Progenitor cell of endocrine pancreas (in vitro differentiated cells): Measurements from ENCODE around the gene FAM98A. TPM values are rescaled to one million over a fixed set of nuclear protein-coding genes. Genes with fewer than 3 reads are reported as not detected.

Experiments
- DNase-seq: peaks from one replicate; pipeline ENCODE4 v3.0.0; 2021; ENCODE audit warnings: low spot score; ENCODE audit not compliant: unreplicated experiment
- H3K27ac Mint-ChIP-seq: 2 replicates; pipeline ENCODE4 v1.8.0; 2021; ENCODE audit warnings: mild to moderate bottlenecking, moderate library complexity, mixed read lengths
- H3K27me3 Mint-ChIP-seq: 2 replicates; pipeline ENCODE4 v1.8.0; 2021; ENCODE audit warnings: mixed read lengths
- H3K36me3 Mint-ChIP-seq: 2 replicates; pipeline ENCODE4 v1.8.0; 2022; ENCODE audit warnings: mixed read lengths; ENCODE audit not compliant: insufficient read depth
- H3K4me1 Mint-ChIP-seq: 2 replicates; pipeline ENCODE4 v1.8.0; 2021; ENCODE audit warnings: low read depth, mixed read lengths
- H3K4me3 Mint-ChIP-seq: 2 replicates; pipeline ENCODE4 v1.8.0; 2021; ENCODE audit warnings: low read depth, mild to moderate bottlenecking, moderate library complexity, mixed read lengths
- H3K9me3 Mint-ChIP-seq: 2 replicates; pipeline ENCODE4 v1.8.0; 2021; ENCODE audit warnings: low read depth, mixed read lengths
- total RNA-seq: library from RNA; stranded (reverse); gene quantifications from 2 replicates; pipeline ENCODE4 v1.2.1, GENCODE V29; 2021
- TF ChIP-seq, protein P1 (sequence below): fragments of 200-600 bp; sonication (generic); IDR thresholded peaks from one replicate; pipeline ENCODE4 v1.5.0; 2021; ENCODE audit warnings: antibody characterized with exemption, mild to moderate bottlenecking; ENCODE audit not compliant: unreplicated experiment

FAM98A gene
- total RNA-seq, 1 donor from 2014 or later, result 30.6 TPM

DNA sequence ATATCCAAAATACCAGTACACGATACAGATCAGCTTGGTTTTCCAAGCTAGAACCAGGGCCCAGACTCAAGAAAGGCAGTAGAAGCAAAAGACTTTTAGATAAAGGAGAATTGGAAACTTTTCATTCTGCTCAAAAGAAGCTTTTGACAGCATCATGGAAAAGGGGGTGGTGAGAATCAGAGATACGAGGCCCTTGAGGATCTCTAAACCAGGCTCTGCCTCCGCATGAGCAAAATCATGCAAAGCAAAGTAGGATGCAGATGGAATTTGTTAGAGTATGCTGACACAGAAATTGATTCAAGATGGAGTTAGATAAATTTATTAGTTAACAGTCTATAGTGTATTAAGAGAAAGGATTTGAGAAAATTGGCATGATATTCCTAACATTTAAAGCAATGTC is 39.8 kb downstream of the FAM98A start:
- H3K4me1 Mint-ChIP-seq, result no peaks in the 10 kb centered on the region
- no peak overlapping the region for H3K4me3 Mint-ChIP-seq
- no peak overlapping the region for H3K27ac Mint-ChIP-seq
- DNase-seq, result no peak
- TF ChIP-seq, protein P1, sequence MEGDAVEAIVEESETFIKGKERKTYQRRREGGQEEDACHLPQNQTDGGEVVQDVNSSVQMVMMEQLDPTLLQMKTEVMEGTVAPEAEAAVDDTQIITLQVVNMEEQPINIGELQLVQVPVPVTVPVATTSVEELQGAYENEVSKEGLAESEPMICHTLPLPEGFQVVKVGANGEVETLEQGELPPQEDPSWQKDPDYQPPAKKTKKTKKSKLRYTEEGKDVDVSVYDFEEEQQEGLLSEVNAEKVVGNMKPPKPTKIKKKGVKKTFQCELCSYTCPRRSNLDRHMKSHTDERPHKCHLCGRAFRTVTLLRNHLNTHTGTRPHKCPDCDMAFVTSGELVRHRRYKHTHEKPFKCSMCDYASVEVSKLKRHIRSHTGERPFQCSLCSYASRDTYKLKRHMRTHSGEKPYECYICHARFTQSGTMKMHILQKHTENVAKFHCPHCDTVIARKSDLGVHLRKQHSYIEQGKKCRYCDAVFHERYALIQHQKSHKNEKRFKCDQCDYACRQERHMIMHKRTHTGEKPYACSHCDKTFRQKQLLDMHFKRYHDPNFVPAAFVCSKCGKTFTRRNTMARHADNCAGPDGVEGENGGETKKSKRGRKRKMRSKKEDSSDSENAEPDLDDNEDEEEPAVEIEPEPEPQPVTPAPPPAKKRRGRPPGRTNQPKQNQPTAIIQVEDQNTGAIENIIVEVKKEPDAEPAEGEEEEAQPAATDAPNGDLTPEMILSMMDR, result no peak
- no peaks in the 10 kb centered on the region for H3K9me3 Mint-ChIP-seq
- H3K27me3 Mint-ChIP-seq, result no peaks in the 10 kb centered on the region
- no peaks in the 10 kb centered on the region for H3K36me3 Mint-ChIP-seq

DNA sequence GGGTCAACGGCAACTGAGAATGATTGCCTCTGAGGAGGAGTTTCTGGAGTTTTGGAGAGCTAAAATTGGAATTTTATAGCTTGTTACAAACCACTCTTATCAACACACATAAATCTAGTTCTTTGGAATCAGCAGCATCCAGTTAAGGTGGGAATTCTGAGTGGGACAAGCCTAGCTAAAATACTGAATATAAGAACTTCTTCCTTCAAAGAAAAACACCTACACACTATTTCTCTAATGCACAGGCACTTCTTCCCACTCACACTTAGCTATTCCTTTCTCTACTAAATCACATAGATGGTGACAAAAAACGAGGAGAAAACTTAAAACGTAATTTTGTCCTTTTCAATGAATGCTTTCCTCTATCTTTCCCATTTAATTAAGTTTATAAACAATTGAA is 43.4 kb downstream of the FAM98A start:
- Mint-ChIP-seq H3K36me3 (no peaks in the 10 kb centered on the region), H3K27me3 (no peaks in the 10 kb centered on the region), H3K4me1 (peaks cover 2% of the 10 kb centered on the region), H3K27ac (no peak overlapping the region), H3K9me3 (no peaks in the 10 kb centered on the region), H3K4me3 (no peak overlapping the region)
- no peak for DNase-seq
- TF ChIP-seq, protein P1, result no peak

DNA sequence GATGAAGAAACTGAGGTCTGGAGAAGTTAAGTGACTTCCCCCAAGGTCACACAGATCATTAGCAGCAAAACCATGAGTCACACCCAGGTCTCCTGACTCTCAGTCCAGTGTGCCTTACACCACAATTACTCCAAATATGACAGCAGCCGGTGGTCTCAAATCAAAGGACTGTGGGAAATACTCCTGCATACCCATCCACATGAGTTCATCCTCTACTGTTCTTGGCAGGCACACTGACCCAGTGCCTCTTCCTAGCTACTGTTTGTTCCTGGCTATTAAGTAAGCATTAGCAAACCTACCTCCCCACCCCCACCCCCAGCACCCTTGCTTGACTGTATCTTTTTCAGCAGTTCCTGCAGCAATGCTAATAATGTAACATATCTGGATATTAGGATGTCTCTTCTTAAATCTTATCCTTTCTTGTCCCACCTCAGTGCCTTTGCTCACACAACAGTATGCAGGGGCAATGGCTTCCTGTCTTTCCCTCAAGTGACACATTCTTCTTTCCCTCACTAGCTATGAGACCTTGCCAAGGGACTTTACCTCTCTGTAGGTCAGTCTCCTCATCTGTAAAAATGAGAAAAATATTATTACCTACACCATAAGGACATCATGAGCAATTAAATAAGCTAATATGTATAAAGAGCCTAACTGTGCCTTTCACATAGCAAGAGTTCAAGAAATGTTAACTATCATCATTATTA is 46.2 kb downstream of the FAM98A start:
- DNase-seq, result no peak
- no peaks in the 10 kb centered on the region for H3K36me3 Mint-ChIP-seq
- no peak overlapping the region for H3K4me3 Mint-ChIP-seq
- H3K27me3 Mint-ChIP-seq, result no peaks in the 10 kb centered on the region
- H3K4me1 Mint-ChIP-seq, result peaks cover 6% of the 10 kb centered on the region
- H3K27ac Mint-ChIP-seq, result no peak overlapping the region
- TF ChIP-seq, protein P1, result no peak
- no peaks in the 10 kb centered on the region for H3K9me3 Mint-ChIP-seq

DNA sequence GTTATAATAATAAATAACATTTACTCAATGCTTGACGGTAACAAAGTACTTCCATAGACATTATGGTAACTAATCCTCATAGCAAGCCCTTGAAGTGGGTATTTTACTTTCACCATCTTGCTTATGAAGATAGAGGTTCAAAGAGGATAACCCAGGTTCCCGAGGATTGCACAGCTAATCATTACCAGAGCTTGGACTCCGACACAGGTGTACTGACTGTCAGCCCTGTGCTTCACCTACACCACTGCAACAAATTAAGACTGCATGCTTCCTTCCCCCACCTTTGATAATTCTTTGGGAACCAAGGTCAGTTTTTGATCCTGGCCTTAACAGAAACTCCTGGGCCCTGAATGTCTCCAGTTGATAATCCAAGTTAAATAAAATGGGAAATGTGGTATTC is 48.9 kb downstream of the FAM98A start:
- H3K27ac Mint-ChIP-seq, result no peak overlapping the region
- peaks cover 4% of the 10 kb centered on the region for H3K27me3 Mint-ChIP-seq
- no peak for DNase-seq
- no peaks in the 10 kb centered on the region for H3K36me3 Mint-ChIP-seq
- H3K9me3 Mint-ChIP-seq, result no peaks in the 10 kb centered on the region
- no peak overlapping the region for H3K4me3 Mint-ChIP-seq
- H3K4me1 Mint-ChIP-seq, result peaks cover 6% of the 10 kb centered on the region
- TF ChIP-seq, protein P1, result no peak

DNA sequence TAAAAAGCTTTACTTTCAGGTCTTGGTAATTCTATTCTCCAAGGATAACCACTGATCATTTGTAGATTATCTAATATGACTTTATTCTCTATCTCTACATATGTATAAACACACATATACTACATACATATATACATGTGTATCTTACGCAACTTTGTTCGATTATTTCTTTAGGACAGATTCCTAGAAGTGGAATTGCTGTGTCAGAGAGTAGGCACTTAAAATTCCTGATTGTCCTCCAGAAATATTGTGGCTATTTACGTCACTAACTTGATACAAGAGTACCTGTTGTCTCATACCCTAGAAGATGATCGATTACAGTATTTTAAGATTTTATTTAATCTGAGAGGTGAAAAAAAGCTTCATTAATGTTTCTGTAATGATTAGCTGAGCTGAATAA is 57.9 kb downstream of the FAM98A start:
- Mint-ChIP-seq H3K27me3 (peaks cover 5% of the 10 kb centered on the region), H3K4me3 (no peak overlapping the region), H3K27ac (no peak overlapping the region), H3K4me1 (no peaks in the 10 kb centered on the region), H3K9me3 (no peaks in the 10 kb centered on the region), H3K36me3 (no peaks in the 10 kb centered on the region)
- TF ChIP-seq, protein P1, result no peak
- DNase-seq, result no peak
